Lower leg skin (tissue), 4 donors: ENCODE data around the gene PCSK6. TPM values are rescaled to one million over a fixed set of nuclear protein-coding genes. Genes with fewer than 3 reads are reported as not detected.
A peak's percentile ranks its signal among the peaks of the same experiment; 100 is the strongest.

Experiments used
- DNase-seq, 2 donors: peaks; one replicate each; pipeline ENCODE4 v3.0.0-alpha.2; 2019; ENCODE audit warnings: low spot score in 2 of 2
- H3K4me3 ChIP-seq: fragments of 200-600 bp; sonication (generic); 2 replicates; pipeline ENCODE4 v1.5.1; 2017; ENCODE audit warnings: mild to moderate bottlenecking, low read depth; ENCODE audit not compliant: poor library complexity, severe bottlenecking
- CTCF ChIP-seq, 3 donors: fragments of 450-650 bp; IDR thresholded peaks; one replicate each; pipeline ENCODE4 v1.5.1; 2016; ENCODE audit warnings: antibody characterized with exemption in 3 of 3, mild to moderate bottlenecking in 3 of 3, moderate library complexity in 2 of 3
- POLR2A ChIP-seq, 2 donors: fragments of 450-650 bp; IDR thresholded peaks; one replicate each; pipeline ENCODE4 v1.6.1; 2016 to 2017; ENCODE audit warnings: antibody characterized with exemption in 2 of 2, mild to moderate bottlenecking in 1 of 2, moderate library complexity in 1 of 2
- WGBS, 2 donors: methylation state at CpG; one replicate each; pipeline ENCODE4 v1.1.5; 2018; 5-methylcytosine and 5-hydroxymethylcytosine counted together
- intact Hi-C: fragments of 100-400 bp; cut with DNase I; formaldehyde crosslinking; loops from one replicate; pipeline ENCODE4 v1.15.0; 2023; ENCODE audit warnings: low total_unique reads
- total RNA-seq, 4 donors: library from RNA; depleted of rRNA; stranded (reverse); fragments of >200 nt; gene quantifications; one replicate each; pipeline ENCODE4 v1.1.0, GENCODE V29; 2016

PCSK6 gene
- total RNA-seq, 4 donors from 2014 or later: 20.1 to 45.4 (median 30.4) TPM

DNA sequence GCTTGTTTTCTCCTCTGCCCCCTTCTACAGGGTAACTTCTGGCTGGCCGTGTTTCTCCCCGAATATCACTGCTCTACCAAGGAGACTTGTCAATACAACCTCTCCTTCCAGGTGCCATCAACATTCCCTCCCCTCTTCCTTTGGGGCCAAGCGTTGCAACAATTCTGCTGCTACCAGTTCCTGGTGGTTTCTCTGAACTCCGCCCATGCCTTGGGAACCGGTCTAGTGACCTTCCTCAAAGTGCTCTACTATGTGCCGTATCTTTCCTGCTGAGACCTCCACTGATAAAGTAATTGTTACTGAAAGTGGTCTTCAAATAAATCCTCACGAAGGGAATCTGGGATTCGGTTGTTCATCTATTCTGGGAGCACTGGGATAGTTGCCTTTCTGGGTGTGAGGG is 26.2 kb downstream of the PCSK6 start:
- WGBS, 2 donors: 55 to 67% methylated on average over 8 of the region's 8 CpGs
- peak in 1 of 2 donors; percentile 8 for DNase-seq
- no peak overlapping the region for H3K4me3 ChIP-seq
- TF ChIP-seq POLR2A (IDR thresholded peaks at IDR 0.05) (no peak), CTCF (IDR thresholded peaks at IDR 0.05) (no peak)
- intact Hi-C loops: no loop called here

DNA sequence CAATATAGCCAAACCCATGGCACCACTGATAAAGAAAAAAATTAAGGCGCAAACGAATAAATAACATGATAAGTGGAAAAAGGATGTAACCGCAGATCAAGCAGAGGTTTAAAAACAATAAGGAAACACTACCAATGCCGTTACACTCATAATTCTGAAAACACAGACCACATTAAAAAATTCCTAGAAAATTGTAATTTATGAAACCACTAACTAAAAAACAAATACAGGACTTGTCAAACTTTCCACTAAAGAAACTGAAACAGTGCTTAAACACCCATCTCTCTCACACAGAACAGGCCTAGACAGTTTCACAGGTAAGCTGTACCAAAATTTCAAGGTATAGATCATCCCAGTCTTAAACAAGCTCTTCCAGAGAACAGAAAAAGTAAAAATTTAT is 28.4 kb downstream of the PCSK6 start:
- intact Hi-C loops: no loop called here
- DNase-seq: no peak
- WGBS, 2 donors: 84 to 92% methylated on average over 4 of the region's 4 CpGs
- no peak overlapping the region for H3K4me3 ChIP-seq
- TF ChIP-seq POLR2A (IDR thresholded peaks at IDR 0.05): no peak
- TF ChIP-seq CTCF (IDR thresholded peaks at IDR 0.05): no peak

- peak in 1 of 2 donors; percentile 48 for DNase-seq
- intact Hi-C loops: no loop called here
- 91 to 92% methylated on average over 12 of the region's 12 CpGs for WGBS, 2 donors
- TF ChIP-seq CTCF (IDR thresholded peaks at IDR 0.05) (no peak), POLR2A (IDR thresholded peaks at IDR 0.05) (no peak)
- H3K4me3 ChIP-seq: no peak overlapping the region
Measured at GRCh38 chr15:101459579-101460300, 29.8 kb downstream of the PCSK6 start.

DNA sequence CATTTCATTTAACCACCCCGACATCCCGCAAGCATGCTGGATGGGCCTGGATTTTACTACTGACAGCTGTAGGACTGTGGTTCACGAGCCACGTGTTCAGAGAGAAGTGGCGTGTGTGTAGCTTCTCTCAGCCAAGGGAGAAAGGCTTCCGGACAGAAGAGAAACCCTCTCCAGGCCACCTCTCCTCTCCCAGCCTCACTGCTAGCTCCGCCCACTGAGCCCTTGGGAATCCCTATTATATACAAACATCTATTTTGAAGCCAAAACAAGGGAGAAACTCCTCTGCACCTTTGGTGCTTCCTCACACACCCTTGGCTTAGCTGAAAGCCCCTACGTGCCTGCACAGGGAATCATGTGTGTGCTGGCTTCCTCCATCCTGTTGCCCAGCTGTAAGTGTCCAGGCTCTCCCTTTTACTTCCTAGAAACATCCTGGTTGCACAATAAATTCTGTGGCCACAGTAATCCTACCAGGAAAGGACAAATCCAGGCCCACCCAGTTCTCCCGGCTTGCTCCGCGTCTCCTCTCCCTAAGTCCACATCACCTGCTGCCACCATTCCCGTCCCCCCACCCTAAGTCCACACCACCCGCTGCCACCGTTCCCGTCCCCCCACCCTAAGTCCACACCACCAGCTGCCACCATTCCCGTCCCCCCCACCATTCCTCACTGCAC is 30.5 kb downstream of the PCSK6 start:
- intact Hi-C loops: no loop called here
- peak in 1 of 2 donors; percentile 84 for DNase-seq

DNA sequence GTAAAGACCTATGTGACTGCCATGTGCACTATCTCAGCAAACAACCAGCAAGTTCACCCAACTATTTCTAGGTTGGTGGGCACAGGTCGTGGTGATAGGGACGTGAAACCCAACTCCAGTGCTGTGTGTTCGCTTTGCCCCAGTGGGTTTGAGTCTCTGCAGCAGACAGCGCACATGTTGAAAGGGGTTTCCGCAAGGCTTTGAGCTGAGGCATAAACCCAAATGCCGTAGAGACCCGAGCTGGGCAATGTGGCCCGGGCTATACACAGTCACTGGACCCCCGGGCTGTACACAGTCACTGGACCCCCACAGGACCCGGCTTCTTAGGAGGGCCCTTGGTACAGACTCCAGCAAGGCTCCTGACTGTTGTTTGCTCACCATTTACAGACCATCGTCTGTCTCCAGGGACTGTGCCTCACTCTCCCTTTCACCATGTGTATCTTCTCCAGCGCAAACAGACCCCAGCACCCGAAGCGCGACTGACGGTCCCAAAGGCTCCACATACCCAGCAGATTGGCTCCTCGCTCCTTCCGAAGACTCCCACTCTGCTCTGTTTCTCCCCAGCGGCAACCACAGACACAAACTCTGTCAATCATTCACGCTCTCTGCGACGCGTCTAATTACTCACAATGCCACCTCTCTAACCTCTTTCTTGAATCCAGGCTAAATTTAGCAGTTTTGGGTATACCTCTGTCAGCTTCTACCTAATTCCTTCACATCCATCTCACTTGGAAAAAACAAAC is 31.2 kb downstream of the PCSK6 start:
- TF ChIP-seq POLR2A (IDR thresholded peaks at IDR 0.05) (no peak), CTCF (IDR thresholded peaks at IDR 0.05) (no peak)
- 87 to 95% methylated on average over 22 to 23 of the region's 23 CpGs for WGBS, 2 donors
- intact Hi-C loops: no loop called here
- H3K4me3 ChIP-seq: no peak overlapping the region
- DNase-seq: peak in 1 of 2 donors; percentile 83

More for the DNA sequence above, 30.5 kb downstream of the PCSK6 start:
- no peak overlapping the region for H3K4me3 ChIP-seq
- TF ChIP-seq POLR2A (IDR thresholded peaks at IDR 0.05) (no peak), CTCF (IDR thresholded peaks at IDR 0.05) (no peak)
- WGBS, 2 donors: 75 to 76% methylated on average over 16 of the region's 16 CpGs
